Brain microvascular endothelial cell (primary cell): ENCODE results near the gene GPR132.
A peak's percentile ranks its signal among the peaks of the same experiment; 100 is the strongest.

Experiments
- DNase-seq: peaks from one replicate; pipeline ENCODE4 v3.0.0-alpha.2; 2020
- H3K27ac ChIP-seq: fragments of 250-450 bp; sonication (Bioruptor Pico); 2 replicates; pipeline ENCODE4 v1.5.1; 2020; ENCODE audit warnings: mild to moderate bottlenecking, moderate library complexity
- H3K27me3 ChIP-seq: fragments of 250-450 bp; sonication (Bioruptor Pico); replicated peaks from 2 replicates; pipeline ENCODE4 v1.5.1; 2020; ENCODE audit warnings: mild to moderate bottlenecking
- H3K36me3 ChIP-seq: fragments of 250-450 bp; sonication (Bioruptor Pico); replicated peaks from 2 replicates; pipeline ENCODE4 v1.5.1; 2020; ENCODE audit warnings: mild to moderate bottlenecking
- H3K4me3 ChIP-seq: 2 replicates; pipeline ENCODE4 v1.5.1; 2011; ENCODE audit warnings: low read depth, mild to moderate bottlenecking, control low read depth, low read length, moderate library complexity
- in situ Hi-C: cut with HindIII; loops from 2 replicates; pipeline ENCODE4 v1.10.0; 2017; ENCODE audit warnings: low sequenced_read_pairs, low pct_ligation_motif_present
- TF ChIP-seq, protein P1 (sequence below): IDR thresholded peaks from 2 replicates; pipeline ENCODE4 v1.5.1; 2011; ENCODE audit warnings: low read depth, mild to moderate bottlenecking, moderate library complexity, low read length, control low read depth, inconsistent platforms; ENCODE audit errors: missing control alignments

Gene GPR132

GRCh38 chr14:105096206-105096875 lies 31.1 kb upstream of the GPR132 start:
- no peak for DNase-seq
- Histone ChIP-seq H3K27me3 (no peaks in the 10 kb centered on the region), H3K27ac (no peak overlapping the region), H3K4me3 (no peak overlapping the region), H3K36me3 (no peaks in the 10 kb centered on the region)
- in situ Hi-C loops = no loop called here
- TF ChIP-seq, protein P1, sequence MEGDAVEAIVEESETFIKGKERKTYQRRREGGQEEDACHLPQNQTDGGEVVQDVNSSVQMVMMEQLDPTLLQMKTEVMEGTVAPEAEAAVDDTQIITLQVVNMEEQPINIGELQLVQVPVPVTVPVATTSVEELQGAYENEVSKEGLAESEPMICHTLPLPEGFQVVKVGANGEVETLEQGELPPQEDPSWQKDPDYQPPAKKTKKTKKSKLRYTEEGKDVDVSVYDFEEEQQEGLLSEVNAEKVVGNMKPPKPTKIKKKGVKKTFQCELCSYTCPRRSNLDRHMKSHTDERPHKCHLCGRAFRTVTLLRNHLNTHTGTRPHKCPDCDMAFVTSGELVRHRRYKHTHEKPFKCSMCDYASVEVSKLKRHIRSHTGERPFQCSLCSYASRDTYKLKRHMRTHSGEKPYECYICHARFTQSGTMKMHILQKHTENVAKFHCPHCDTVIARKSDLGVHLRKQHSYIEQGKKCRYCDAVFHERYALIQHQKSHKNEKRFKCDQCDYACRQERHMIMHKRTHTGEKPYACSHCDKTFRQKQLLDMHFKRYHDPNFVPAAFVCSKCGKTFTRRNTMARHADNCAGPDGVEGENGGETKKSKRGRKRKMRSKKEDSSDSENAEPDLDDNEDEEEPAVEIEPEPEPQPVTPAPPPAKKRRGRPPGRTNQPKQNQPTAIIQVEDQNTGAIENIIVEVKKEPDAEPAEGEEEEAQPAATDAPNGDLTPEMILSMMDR = no peak

- Histone ChIP-seq H3K4me3 (no peak overlapping the region), H3K27me3 (no peaks in the 10 kb centered on the region), H3K36me3 (no peaks in the 10 kb centered on the region), H3K27ac (no peak overlapping the region)
- TF ChIP-seq, protein P1 = no peak
- in situ Hi-C loops = no loop called here
- no peak for DNase-seq
Observed at GRCh38 chr14:105095236-105095805, 30.1 kb upstream of the GPR132 start.

DNA sequence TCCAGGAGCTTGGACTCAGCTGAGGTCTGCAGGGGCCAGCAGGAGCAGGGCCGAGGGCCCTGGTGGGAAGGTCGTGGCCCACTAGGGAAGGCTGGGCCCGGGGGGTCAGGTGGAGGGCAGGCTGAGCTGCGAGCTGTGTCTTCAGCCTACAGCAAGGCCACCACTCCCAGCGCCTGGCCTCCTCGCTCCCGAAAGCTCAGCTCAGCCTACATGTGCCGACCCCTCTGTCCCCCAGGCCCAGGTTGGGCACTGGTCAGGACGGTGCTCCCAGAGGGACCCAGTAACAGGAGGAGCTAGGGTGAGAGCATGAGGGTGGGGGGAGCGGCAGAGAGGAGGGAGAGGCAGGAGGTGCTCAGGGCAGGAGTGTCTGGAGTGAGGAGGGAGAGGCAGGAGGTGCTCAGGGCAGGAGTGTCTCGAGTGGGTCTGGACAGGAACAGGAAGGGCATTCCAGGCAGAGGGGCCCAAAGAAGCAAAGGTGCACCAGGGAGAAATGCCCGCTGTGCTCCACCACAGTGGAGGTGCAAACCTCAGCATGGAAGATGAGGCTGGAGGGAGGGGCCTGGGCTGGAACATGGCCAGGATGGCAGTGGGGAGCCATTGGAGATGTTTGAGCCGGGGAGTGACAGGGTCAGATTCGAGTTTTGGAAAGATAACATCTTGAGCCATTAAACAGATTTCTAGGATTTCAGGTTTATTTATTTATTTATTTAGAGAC lies 29.1 kb upstream of the GPR132 start:
- Histone ChIP-seq H3K27ac (no peak overlapping the region), H3K4me3 (peak overlapping the region; percentile 59), H3K27me3 (no peaks in the 10 kb centered on the region), H3K36me3 (no peaks in the 10 kb centered on the region)
- TF ChIP-seq, protein P1 = no peak
- DNase-seq = no peak
- in situ Hi-C loops = no loop called here

- in situ Hi-C loops = no loop called here
- Histone ChIP-seq H3K4me3 (peak overlapping the region; percentile 59), H3K36me3 (no peaks in the 10 kb centered on the region), H3K27me3 (no peaks in the 10 kb centered on the region), H3K27ac (no peak overlapping the region)
- peak; percentile 54 for DNase-seq
- TF ChIP-seq, protein P1 = peak; percentile 59
Observed at GRCh38 chr14:105093431-105094192, 28.4 kb upstream of the GPR132 start.

GRCh38 chr14:105093038-105093430 lies 27.8 kb upstream of the GPR132 start:
- no peak overlapping the region for H3K27ac ChIP-seq
- peak overlapping the region; percentile 45 for H3K4me3 ChIP-seq
- in situ Hi-C loops = no loop called here
- DNase-seq = peak; percentile 12
- no peaks in the 10 kb centered on the region for H3K27me3 ChIP-seq
- no peaks in the 10 kb centered on the region for H3K36me3 ChIP-seq
- TF ChIP-seq, protein P1 = no peak
